ENCODE results near the gene ACBD3.
"Not testable (repeated sequence)": the region's sequence is repeated elsewhere in the genome, so short reads cannot be mapped to it uniquely, and the experiment has no call there.

ACBD3 gene
- total RNA-seq, result 37.8 to 71.1 (median 63.4) reads per million in 3 experiments

DNA sequence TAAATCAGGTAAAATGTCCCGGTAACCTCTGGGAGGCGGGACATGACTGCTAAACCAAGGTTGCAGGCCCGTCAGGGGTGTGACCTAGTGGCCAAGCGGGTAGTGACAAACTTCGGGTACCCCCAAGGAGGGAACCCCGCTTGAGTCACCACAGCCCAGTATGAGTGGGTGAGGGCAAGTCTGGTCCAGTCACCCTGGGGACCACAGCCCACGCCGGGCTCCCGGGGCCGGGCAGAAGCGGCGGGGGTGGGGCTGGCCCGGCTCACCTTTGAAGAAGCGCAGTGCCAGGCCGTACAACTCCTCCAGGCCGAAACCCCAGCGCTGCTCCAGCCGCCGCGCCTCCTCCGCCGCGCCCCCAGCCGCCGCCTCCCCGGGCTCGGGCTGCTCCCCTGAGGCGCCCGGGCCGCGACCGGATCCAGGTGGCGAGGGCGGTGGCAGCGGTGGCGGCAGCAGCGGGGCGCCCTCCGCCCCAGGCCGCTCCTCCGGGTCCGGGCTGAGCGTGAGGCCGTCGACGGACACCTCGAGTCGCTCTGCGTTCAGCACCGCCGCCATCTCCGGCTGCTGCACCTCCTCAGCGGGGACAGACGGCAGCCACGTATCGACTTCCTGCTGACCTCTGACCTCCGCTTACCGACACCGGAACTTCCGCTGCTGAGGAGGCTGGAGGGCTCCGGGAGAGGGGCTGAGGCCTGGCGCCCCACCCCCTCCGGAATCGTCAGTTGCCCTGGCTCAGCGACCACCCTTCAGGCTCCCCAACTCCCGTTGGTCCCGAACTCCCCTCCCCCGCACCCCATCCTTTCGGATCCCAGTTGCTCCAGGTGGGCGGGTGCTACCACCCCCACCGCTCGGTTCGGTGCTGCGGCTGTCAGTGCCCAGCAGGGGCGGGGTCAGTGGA lies at the start of gene ACBD3:
Gene ACBD3, minus strand, starts transcription at position 618 of the 895 bp plus-strand sequence. Its CDS starts 66 bp downstream, at position 552.
- DNase-seq, result peak; percentile 81

- DNase-seq, result no peak
Observed at GRCh38 chr1:226233806-226234205, 47.3 kb upstream of the ACBD3 start.

GRCh38 chr1:226233293-226233692 lies 46.8 kb upstream of the ACBD3 start:
- no peak for DNase-seq

DNA sequence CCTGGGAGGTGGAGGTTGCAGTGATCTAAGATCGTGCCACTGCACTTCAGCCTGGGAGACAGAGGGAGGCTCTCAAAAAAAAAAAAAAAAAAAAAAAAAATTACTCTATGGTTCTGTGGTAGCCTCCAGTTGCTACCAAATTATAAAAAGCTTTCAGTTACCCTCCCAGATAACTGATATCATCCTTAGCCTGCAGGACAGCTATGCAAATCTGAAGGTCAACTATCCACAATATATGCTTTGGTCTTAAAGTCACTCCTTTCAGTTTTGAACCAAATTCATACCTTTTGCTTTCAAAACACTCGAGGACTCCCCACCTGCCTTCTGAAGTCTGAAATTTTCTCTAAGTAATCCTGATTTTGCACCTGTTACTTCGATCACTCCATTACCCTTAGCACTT lies 40.1 kb upstream of the ACBD3 start:
- DNase-seq, result no peak

DNA sequence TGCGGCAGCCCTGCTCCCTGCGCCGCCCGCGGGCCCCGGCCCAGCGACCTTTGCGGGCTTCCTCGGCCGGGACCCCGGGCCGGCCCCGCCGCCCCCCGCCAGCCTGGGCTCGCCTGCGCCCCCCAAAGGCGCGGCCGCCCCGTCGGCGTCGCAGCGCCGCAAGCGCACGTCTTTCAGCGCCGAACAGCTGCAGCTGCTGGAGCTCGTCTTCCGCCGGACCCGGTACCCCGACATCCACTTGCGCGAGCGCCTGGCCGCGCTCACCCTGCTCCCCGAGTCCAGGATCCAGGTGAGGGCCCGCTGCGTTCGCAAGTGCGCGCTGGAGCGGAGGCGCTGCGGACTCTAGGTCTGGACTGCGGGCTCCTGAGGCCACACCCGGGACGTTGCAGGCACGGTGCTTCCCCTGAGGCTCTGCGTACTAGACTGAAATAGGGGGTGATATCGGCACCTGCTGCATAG lies 37.3 kb upstream of the ACBD3 start:
- DNase-seq, result no peak

DNA sequence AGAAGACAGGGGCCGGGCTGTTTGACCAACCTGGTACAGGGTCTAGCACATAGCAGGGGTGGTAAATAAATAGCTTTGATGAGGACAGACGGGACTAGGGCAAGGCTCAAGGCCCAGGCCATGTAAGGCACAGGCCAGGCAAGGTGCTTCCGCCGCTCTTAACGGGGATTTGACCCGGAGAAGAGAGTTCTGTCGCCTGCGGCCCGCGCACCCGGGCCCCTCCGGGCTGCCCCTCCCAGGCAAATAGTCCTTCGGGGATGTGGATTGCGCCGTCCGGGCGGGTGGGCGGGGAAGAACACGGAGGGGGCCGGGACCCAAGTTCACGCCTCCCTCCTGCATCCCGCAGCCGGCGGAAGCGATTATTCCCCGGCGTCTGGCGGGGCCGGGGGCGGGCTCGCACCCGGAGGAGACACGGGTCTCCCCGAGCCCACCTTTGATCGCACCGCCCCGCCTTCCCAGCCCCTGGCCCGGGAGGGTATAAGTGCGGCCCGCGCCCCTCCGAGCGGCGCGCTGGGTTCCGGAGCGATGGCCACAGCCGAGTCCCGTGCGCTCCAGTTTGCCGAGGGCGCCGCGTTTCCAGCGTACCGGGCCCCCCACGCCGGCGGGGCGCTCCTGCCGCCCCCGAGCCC lies 36.7 kb upstream of the ACBD3 start, which contains the start of gene MIXL1:
Gene MIXL1, plus strand, starts transcription at position 508 of the 629 bp plus-strand sequence. Its CDS starts 18 bp downstream, at position 526.
- DNase-seq, result no peak

GRCh38 chr1:226222686-226223085 lies 36.1 kb upstream of the ACBD3 start:
- DNase-seq, result no peak

DNA sequence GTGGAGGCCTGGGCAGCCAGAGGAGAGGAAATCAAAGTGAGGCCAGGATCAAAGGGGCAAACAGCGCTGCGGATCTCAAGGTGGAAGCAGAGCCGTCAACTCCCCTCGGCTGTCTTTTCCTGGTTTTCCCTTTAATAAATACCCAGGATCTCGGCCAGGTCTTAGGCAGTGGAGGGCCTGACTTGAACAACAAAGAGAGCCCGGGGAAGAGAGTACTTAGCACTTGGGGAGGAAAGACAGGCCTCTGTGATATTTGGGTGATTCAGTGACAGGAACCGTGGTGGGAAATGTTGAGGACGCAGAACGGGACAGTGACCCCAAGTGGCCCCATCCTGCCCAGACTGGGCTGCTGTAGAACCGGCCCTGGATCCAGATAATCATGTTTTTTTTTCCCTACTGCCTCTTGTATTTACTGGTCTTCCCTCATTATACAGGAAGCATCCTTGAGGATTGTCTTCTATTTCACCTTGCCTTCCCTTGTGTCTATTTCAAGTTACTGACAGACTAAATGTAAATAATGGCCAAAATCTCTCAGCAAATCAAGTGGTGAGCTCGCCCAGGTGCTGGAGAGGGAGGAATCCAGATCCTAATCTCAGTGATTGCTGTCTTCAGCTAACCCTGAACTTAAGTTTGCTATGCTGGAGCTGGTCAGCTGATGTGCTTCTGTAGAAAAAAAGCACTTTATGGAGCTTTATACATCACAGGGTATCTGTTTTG lies 34.1 kb upstream of the ACBD3 start:
- no peak for DNase-seq

DNA sequence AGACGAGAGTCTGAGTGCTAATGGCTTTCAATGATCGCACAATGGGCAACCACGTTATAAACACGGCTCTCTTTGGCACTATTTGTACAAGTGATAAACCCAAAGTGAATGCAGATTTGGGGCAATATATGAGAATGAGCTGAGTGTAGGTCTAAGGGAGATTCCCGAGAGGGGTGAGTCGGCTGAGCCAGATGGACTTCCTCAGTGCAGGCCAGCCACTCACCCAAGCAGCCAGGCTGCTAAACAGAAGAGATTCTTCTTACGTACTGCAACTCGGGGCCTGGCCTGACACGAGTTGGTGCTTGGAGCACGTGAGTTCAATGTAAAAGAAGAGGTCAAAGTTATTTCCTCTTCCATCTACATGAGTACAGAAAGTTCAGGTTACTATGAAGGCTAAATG lies 30.7 kb upstream of the ACBD3 start:
- DNase-seq, result no peak

GRCh38 chr1:226216056-226216455 lies 29.5 kb upstream of the ACBD3 start:
- DNase-seq, result no peak

GRCh38 chr1:226215239-226215638 lies 28.7 kb upstream of the ACBD3 start:
- DNase-seq, result no peak

GRCh38 chr1:226212545-226212944 lies 26.0 kb upstream of the ACBD3 start:
- DNase-seq, result no peak

DNA sequence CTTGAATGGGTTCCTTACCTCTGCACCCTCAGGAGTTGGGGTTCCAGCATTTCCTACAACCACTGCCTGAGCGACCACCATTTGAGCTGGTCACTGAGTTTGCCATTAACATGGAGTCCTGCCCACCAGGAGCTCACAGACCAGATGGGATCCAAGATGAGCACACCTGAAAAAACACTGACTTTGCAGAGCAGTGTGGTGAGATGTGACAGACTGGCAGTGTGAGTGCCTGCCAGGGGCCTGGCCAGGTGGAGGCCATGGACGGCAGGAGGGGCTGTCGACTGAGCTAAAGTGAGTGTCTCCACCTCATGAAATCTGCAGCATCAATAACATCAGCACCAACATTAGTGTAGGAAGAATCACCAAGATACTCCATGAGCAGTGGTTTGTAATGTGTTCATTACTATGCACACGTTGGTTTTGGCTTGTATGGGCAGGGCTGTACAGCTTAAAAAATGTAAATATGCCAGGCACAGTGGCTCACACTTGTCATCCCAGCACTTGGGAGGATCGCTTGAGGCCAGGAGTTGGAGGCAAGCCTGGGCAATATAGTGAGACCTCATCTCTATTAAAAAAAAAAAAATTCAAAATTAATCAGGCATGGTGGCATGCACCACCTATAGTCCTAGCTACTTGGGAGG lies 24.8 kb upstream of the ACBD3 start:
- no peak for DNase-seq

GRCh38 chr1:226210571-226211176 lies 24.1 kb upstream of the ACBD3 start:
- no peak for DNase-seq

DNA sequence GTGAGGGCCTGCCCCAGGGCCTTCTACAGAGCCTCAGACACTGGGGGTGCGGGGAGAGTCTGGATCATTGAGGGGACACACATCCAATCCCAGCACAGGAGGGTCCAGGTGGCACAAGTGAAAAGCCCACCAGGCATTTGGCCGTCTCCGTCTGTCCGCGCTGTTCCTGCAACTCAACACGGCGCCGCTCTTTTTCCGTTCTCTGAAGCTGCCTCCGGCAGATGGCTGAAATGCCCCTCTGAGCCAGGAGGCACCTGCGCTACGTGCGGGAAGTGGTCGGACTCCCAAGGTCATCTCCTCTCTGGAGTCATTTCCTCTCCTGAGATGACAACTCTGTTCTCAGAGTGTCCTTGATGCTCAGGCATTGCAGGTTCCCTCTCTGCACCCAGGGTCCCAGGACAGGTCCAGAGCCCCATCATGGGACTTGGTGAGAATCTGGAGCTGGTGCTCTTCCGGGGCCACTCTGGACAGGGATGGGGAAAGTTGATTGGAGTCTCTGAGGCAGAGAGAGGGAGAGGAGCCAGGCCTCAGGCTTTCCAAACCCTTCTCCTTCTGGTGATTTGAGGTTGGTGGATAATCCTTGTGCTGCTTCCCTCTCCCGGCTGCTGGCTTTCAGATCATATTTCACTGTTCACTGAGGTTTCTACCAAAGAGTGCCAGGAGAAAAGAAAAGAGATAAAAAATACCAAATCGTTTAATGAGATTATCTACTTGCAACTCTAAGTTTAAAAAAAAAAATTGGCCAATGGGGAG lies 22.9 kb upstream of the ACBD3 start:
- DNase-seq, result no peak

- no peak for DNase-seq
Observed at GRCh38 chr1:226207048-226207447, 20.5 kb upstream of the ACBD3 start.

GRCh38 chr1:226204198-226204597 lies 17.7 kb upstream of the ACBD3 start:
- no peak for DNase-seq

GRCh38 chr1:226203655-226204054 lies 17.1 kb upstream of the ACBD3 start:
- no peak for DNase-seq

GRCh38 chr1:226203240-226203639 lies 16.7 kb upstream of the ACBD3 start:
- DNase-seq, result no peak

DNA sequence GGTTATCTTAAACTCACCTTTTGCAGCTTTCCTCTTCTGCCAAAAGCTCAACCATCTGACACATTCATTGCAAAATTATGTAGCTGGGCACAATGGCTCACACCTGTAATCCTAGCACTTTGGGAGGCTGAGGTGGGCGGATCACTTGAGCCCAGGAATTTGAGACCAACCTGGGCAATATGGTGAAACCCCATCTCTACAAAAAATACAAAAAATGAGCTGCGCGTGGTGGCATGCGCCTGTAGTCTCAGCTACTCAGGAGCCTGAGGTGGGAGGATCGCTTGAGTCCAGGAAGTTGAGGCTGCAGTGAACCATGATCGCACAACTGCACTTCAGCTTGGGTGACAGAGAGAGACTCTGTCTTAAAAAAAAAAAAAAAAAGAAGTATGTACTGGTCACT lies 16.1 kb upstream of the ACBD3 start:
- DNase-seq, result not testable (repeated sequence)

DNA sequence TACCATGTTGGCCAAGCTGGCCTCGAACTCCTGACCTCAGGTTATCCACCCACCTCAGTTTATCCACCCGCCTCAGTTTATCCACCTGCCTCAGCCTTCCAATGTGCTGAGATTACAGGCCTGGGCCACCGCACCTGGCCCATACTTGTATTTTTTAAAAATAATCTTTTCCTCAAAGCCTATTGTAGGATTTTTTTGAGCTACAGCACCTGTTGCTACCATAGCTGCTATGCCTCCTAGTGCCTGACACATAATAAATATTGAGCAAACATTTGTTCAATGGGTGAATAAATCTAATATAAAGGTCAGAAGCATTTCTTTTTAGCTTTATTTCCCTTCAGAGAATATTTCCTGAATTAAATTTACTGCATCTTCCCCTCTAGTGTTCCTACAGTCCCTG lies 15.7 kb upstream of the ACBD3 start:
- DNase-seq, result no peak

Measured in central memory CD4-positive, alpha-beta T cell (primary cell).